ENCODE results near the gene HPCAL1.

The HPCAL1 gene

GRCh38 chr2:10404324-10405143, 101.8 kb downstream of the HPCAL1 start:
- no peak for DNase-seq (ENCODE audit: low spot score)

- DNase-seq (ENCODE audit: low spot score) = no peak
Measured at GRCh38 chr2:10405448-10405847, 102.7 kb downstream of the HPCAL1 start.

- no peak for DNase-seq (ENCODE audit: low spot score)
Measured at GRCh38 chr2:10406016-10406415, 103.3 kb downstream of the HPCAL1 start.

- DNase-seq (ENCODE audit: low spot score) = no peak
Measured at GRCh38 chr2:10406491-10407188, 103.9 kb downstream of the HPCAL1 start.

- DNase-seq (ENCODE audit: low spot score) = no peak
Measured at GRCh38 chr2:10407432-10407831, 104.7 kb downstream of the HPCAL1 start.

- DNase-seq (ENCODE audit: low spot score) = no peak
Measured at GRCh38 chr2:10407841-10408648, 105.3 kb downstream of the HPCAL1 start.

- peak; percentile 78 for DNase-seq (ENCODE audit: low spot score)
Measured at GRCh38 chr2:10408649-10409579, 106.2 kb downstream of the HPCAL1 start.

- no peak for DNase-seq (ENCODE audit: low spot score)
Measured at GRCh38 chr2:10410001-10410822, 107.5 kb downstream of the HPCAL1 start.

GRCh38 chr2:10410823-10411437, 108.2 kb downstream of the HPCAL1 start:
- DNase-seq (ENCODE audit: low spot score) = no peak

- no peak for DNase-seq (ENCODE audit: low spot score)
Measured at GRCh38 chr2:10411557-10411956, 108.9 kb downstream of the HPCAL1 start.

GRCh38 chr2:10412380-10412779, 109.7 kb downstream of the HPCAL1 start:
- peak; percentile 64 for DNase-seq (ENCODE audit: low spot score)

GRCh38 chr2:10413503-10413902, 110.8 kb downstream of the HPCAL1 start:
- DNase-seq (ENCODE audit: low spot score) = no peak

- DNase-seq (ENCODE audit: low spot score) = no peak
Measured at GRCh38 chr2:10413991-10414451, 111.3 kb downstream of the HPCAL1 start.

GRCh38 chr2:10414591-10414990, 111.9 kb downstream of the HPCAL1 start:
- DNase-seq (ENCODE audit: low spot score) = no peak

- DNase-seq (ENCODE audit: low spot score) = no peak
Measured at GRCh38 chr2:10415048-10415447, 112.3 kb downstream of the HPCAL1 start.

GRCh38 chr2:10415640-10416039, 112.9 kb downstream of the HPCAL1 start:
- DNase-seq (ENCODE audit: low spot score) = no peak

GRCh38 chr2:10417551-10418335, 115.0 kb downstream of the HPCAL1 start:
- DNase-seq (ENCODE audit: low spot score) = no peak

- no peak for DNase-seq (ENCODE audit: low spot score)
Measured at GRCh38 chr2:10419553-10420257, 117.0 kb downstream of the HPCAL1 start.

All from SK-N-DZ (cell line).